Esophagus squamous epithelium (tissue), 4 donors: Measurements from ENCODE around the gene XRN1.

Experiments used
- POLR2A ChIP-seq, 4 donors: fragments of 450-650 bp; IDR thresholded peaks; one replicate each; pipeline ENCODE4 v1.6.1; 2017; ENCODE audit warnings: antibody characterized with exemption in 4 of 4, mild to moderate bottlenecking in 4 of 4, moderate library complexity in 3 of 4
- TF ChIP-seq, protein P1 (sequence below), 6 experiments: fragments of 450-650 bp in 4 of 6; fragments of 200-600 bp in 2 of 6; sonication (generic) in 2 of 6; IDR thresholded peaks; one replicate each; pipeline ENCODE4 v1.5.1; 2016 to 2019; ENCODE audit warnings: antibody characterized with exemption in 6 of 6, mild to moderate bottlenecking in 4 of 6, moderate library complexity in 4 of 6

GRCh38 chr3:142429582-142429981 lies 18.3 kb downstream of the XRN1 start:
- TF ChIP-seq POLR2A (IDR thresholded peaks at IDR 0.05): no peak
- TF ChIP-seq, protein P1, sequence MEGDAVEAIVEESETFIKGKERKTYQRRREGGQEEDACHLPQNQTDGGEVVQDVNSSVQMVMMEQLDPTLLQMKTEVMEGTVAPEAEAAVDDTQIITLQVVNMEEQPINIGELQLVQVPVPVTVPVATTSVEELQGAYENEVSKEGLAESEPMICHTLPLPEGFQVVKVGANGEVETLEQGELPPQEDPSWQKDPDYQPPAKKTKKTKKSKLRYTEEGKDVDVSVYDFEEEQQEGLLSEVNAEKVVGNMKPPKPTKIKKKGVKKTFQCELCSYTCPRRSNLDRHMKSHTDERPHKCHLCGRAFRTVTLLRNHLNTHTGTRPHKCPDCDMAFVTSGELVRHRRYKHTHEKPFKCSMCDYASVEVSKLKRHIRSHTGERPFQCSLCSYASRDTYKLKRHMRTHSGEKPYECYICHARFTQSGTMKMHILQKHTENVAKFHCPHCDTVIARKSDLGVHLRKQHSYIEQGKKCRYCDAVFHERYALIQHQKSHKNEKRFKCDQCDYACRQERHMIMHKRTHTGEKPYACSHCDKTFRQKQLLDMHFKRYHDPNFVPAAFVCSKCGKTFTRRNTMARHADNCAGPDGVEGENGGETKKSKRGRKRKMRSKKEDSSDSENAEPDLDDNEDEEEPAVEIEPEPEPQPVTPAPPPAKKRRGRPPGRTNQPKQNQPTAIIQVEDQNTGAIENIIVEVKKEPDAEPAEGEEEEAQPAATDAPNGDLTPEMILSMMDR (IDR thresholded peaks at IDR 0.05): no peak
